Measurements from ENCODE around the gene SORCS2. TPM values are rescaled to one million over a fixed set of nuclear protein-coding genes. Genes with fewer than 3 reads are reported as not detected.
A peak's percentile ranks its signal among the peaks of the same experiment; 100 is the strongest.
"Not testable (repeated sequence)": the region's sequence is repeated elsewhere in the genome, so short reads cannot be mapped to it uniquely, and the experiment has no call there.

SORCS2 gene
- total and polyA plus RNA-seq, 2 of the 13 experiments (the other 11 are each of a cell fraction or from before 2014, with no cell fraction given) = 0.82 to 1.0 TPM

DNA sequence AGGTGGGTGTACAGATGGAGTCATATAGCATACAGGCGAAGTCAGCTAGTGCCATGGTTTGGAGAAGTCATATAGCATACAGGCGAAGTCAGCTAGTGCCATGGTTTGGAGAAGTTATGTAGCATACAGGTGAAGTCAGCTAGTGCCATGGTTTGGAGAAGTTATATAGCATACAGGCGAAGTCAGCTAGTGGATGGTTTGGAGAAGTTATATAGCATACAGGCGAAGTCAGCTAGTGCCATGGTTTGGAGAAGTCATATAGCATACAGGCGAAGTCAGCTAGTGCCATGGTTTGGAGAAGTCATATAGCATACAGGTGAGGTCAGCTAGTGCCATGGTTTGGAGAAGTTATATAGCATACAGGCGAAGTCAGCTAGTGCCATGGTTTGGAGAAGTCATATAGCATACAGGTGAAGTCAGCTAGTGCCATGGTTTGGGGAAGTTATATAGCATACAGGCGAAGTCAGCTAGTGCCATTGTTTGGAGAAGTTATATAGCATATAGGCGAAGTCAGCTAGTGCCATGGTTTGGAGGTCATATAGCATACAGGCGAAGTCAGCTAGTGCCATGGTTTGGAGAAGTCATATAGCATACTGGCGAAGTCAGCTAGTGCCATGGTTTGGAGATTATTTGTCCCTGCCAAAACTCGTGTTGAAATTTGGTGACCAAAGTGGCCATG, 385.2 kb downstream of the SORCS2 start:
- H3K4me1 ChIP-seq (ENCODE audit: insufficient read depth, low read length); H3K9ac ChIP-seq (ENCODE audit: insufficient read depth, low read depth, low read length); in situ Hi-C loops (cut with HindIII; ENCODE audit: extremely low pct_ligation_motif_present, low pct_unique_long_range_greater_than_20kb); H3K4me2 ChIP-seq (ENCODE audit: low read depth, low read length); H3K79me2 ChIP-seq (ENCODE audit: insufficient read depth, low read length); DNase-seq (ENCODE audit: low spot score); H3K4me3 ChIP-seq (replicated peaks in 1 of 3; ENCODE audit: insufficient read depth in 1 of 3, low read depth in 2 of 3, low read length in 3 of 3); ATAC-seq; BruUV-seq (replicated peaks); H3K27me3 ChIP-seq (ENCODE audit: control insufficient read depth in 1 of 2, insufficient read depth in 2 of 2, low read length in 2 of 2); H4K20me1 ChIP-seq (ENCODE audit: insufficient read depth, low read length); intact Hi-C loops (cut with micrococcal nuclease; ENCODE audit: unreplicated experiment); CTCF ChIA-PET (ENCODE audit: low intra/inter-chr PET ratio, low total read pairs); FAIRE-seq; H3K36me3 ChIP-seq (replicated peaks in 1 of 2; ENCODE audit: control insufficient read depth in 1 of 2, insufficient read depth in 2 of 2, low read length in 2 of 2); H3K27ac ChIP-seq (ENCODE audit: extremely low read length, insufficient read depth, low read length); POLR2A ChIA-PET; H2AFZ ChIP-seq (ENCODE audit: low read length): not testable (repeated sequence)
- H3K9me3 ChIP-seq (ENCODE audit: low read length) = peaks cover 46% of the 10 kb centered on the region
- 82% methylated on average over 11 of the region's 11 CpGs for WGBS (ENCODE audit: low lambda C conversion rate)
- TF ChIP-seq ZNF274 (CRISPR knock-in tag; IDR thresholded peaks at IDR 0.05) = peak; percentile 82; the same call in 1 of the 2 replicates

DNA sequence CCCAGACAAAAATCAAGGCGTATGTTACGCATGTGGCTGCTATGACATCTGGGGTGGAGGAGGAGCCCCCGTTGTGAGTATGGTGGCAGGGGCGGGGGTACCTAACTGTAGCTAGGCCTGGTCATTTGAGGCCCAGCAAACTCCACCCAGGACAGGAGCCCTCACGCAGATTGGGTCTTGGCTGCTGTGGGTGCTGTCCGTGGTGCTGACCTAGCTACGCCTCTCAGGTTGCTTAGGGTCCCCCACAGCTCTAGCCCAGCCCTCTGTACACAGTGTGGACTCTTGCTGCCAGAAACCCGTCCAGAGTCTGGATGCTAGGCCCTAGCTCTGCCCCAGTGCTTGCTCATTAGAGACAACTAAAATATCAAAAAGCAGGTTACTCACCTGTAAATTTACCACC, 389.1 kb downstream of the SORCS2 start:
- DNase-seq (ENCODE audit: low spot score) (no peak), FAIRE-seq (no peak), ATAC-seq (peak; percentile 35; the same call in 1 of the 3 replicates)
- no peaks in the 10 kb centered on the region for H3K4me1 ChIP-seq (ENCODE audit: insufficient read depth, low read length)
- in situ Hi-C loops (cut with HindIII; ENCODE audit: extremely low pct_ligation_motif_present, low pct_unique_long_range_greater_than_20kb) = no loop called here
- H2AFZ ChIP-seq (ENCODE audit: low read length) = no peak overlapping the region
- no peak overlapping the region for H3K4me2 ChIP-seq (ENCODE audit: low read depth, low read length)
- no peak overlapping the region for H3K27ac ChIP-seq (ENCODE audit: extremely low read length, insufficient read depth, low read length)
- ChIA-PET CTCF (ENCODE audit: low intra/inter-chr PET ratio, low total read pairs) (no interaction called here), POLR2A (no interaction called here)
- H4K20me1 ChIP-seq (ENCODE audit: insufficient read depth, low read length) = no peaks in the 10 kb centered on the region
- WGBS (ENCODE audit: low lambda C conversion rate) = 60% methylated on average over 4 of the region's 8 CpGs
- no peaks in the 10 kb centered on the region for H3K27me3 ChIP-seq (ENCODE audit: control insufficient read depth in 1 of 2, insufficient read depth in 2 of 2, low read length in 2 of 2)
- no peaks in the 10 kb centered on the region for H3K36me3 ChIP-seq (replicated peaks in 1 of 2; ENCODE audit: control insufficient read depth in 1 of 2, insufficient read depth in 2 of 2, low read length in 2 of 2)
- no peaks in the 10 kb centered on the region for H3K79me2 ChIP-seq (ENCODE audit: insufficient read depth, low read length)
- H3K9ac ChIP-seq (ENCODE audit: insufficient read depth, low read depth, low read length) = no peak overlapping the region
- peaks cover 35% of the 10 kb centered on the region for H3K9me3 ChIP-seq (ENCODE audit: low read length)
- BruUV-seq (replicated peaks) = no TSS peak
- intact Hi-C loops (cut with micrococcal nuclease; ENCODE audit: unreplicated experiment) = no loop called here
- no peak overlapping the region for H3K4me3 ChIP-seq (replicated peaks in 1 of 3; ENCODE audit: insufficient read depth in 1 of 3, low read depth in 2 of 3, low read length in 3 of 3)
- TF ChIP-seq BORCS8-MEF2B (CRISPR knock-in tag; IDR thresholded peaks at IDR 0.05) = peak; percentile 31; the same call in 1 of the 2 replicates
- TF ChIP-seq, protein P1, sequence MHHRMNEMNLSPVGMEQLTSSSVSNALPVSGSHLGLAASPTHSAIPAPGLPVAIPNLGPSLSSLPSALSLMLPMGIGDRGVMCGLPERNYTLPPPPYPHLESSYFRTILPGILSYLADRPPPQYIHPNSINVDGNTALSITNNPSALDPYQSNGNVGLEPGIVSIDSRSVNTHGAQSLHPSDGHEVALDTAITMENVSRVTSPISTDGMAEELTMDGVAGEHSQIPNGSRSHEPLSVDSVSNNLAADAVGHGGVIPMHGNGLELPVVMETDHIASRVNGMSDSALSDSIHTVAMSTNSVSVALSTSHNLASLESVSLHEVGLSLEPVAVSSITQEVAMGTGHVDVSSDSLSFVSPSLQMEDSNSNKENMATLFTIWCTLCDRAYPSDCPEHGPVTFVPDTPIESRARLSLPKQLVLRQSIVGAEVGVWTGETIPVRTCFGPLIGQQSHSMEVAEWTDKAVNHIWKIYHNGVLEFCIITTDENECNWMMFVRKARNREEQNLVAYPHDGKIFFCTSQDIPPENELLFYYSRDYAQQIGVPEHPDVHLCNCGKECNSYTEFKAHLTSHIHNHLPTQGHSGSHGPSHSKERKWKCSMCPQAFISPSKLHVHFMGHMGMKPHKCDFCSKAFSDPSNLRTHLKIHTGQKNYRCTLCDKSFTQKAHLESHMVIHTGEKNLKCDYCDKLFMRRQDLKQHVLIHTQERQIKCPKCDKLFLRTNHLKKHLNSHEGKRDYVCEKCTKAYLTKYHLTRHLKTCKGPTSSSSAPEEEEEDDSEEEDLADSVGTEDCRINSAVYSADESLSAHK (CRISPR knock-in tag; IDR thresholded peaks at IDR 0.05; ENCODE audit: borderline replicate concordance) = no peak
- 0 out of 2 replicates have a peak, but pooled peaks have one; percentile 49 for TF ChIP-seq WIZ (CRISPR knock-in tag; IDR thresholded peaks at IDR 0.05)
- TF ChIP-seq MIER2 (CRISPR knock-in tag; IDR thresholded peaks at IDR 0.05) = peak; percentile 96
- TF ChIP-seq ZFX (CRISPR knock-in tag; IDR thresholded peaks at IDR 0.05; ENCODE audit: low read depth) = no peak
- no peak for TF ChIP-seq ZNF616 (CRISPR knock-in tag; IDR thresholded peaks at IDR 0.05; ENCODE audit: low read depth)
- peak; percentile 49; the same call in 1 of the 2 replicates for TF ChIP-seq NFKB2 (CRISPR knock-in tag; IDR thresholded peaks at IDR 0.05; ENCODE audit: borderline replicate concordance)
- TF ChIP-seq SALL1 (CRISPR knock-in tag; IDR thresholded peaks at IDR 0.05) = peak; percentile 38; the same call in 1 of the 2 replicates
- TF ChIP-seq KLF16 (CRISPR knock-in tag; IDR thresholded peaks at IDR 0.05) = 0 out of 4 replicates have a peak, but pooled peaks of 1 of the 2 experiments have one; percentile 32
- TF ChIP-seq ERF (CRISPR knock-in tag; IDR thresholded peaks at IDR 0.05) = peak; percentile 29; the same call in 1 of the 2 replicates
- TF ChIP-seq MEIS2 (CRISPR knock-in tag; IDR thresholded peaks at IDR 0.05) = 0 out of 2 replicates have a peak, but pooled peaks have one; percentile 24
- peak; percentile 19; the same call in 1 of the 2 replicates for TF ChIP-seq FOXK1 (CRISPR knock-in tag; IDR thresholded peaks at IDR 0.05; ENCODE audit: borderline replicate concordance, low read depth)
- no peak for TF ChIP-seq TRIM24 (CRISPR knock-in tag; IDR thresholded peaks at IDR 0.05)
- peak; percentile 91 for TF ChIP-seq EHMT2 (IDR thresholded peaks at IDR 0.05; ENCODE audit: borderline replicate concordance, low read depth, low read length)
